HG02981 (cell line): ENCODE results near the gene RAMP3.
A peak's percentile ranks its signal among the peaks of the same experiment; 100 is the strongest.
"Not testable (repeated sequence)": the region's sequence is repeated elsewhere in the genome, so short reads cannot be mapped to it uniquely, and the experiment has no call there.

Experiments
- ATAC-seq: cut with Tn5 transposase; IDR thresholded peaks from one replicate; pipeline ENCODE4 v1.9.1; 2021; ENCODE audit warnings: mild to moderate bottlenecking, moderate library complexity; ENCODE audit not compliant: unreplicated experiment

Gene RAMP3, protein sequence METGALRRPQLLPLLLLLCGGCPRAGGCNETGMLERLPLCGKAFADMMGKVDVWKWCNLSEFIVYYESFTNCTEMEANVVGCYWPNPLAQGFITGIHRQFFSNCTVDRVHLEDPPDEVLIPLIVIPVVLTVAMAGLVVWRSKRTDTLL

DNA sequence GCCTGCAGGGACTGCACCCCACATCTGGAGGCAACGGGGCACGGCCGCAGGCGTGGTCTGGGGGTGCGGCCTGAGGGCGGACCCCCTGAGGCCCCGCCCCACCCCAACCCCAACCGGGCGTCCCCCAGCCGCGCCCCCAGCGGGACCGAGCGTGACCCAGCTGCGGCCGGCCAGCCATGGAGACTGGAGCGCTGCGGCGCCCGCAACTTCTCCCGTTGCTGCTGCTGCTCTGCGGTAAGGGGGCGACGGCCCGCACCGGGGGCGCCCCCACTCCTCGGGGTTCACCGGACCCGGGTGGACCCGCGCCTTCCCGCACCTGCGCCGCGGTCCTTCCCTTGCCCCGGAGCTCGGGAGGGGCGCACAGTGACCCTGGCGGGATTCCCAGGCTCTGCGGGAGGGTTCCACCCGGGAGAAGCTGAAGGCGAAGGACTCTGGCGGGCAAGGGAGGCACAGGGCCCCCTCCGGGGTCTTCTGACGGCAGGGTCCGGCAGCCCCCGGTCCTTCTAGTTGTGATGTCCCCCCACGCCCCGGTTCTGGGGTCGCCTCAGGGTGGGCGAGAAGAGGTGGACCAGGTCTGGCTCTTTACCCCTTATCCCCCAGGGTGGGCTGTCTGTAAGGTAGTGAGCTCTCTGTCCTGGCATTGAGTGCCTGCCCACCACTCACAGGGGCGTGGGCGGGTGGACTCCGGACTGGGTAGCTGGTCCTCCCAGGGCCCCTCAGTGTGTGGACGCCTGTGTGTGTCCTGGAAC is at the start of gene RAMP3:
TSS of gene RAMP3 (plus strand) at position 139 of the 749 bp plus-strand sequence. CDS start at position 177, 38 bp downstream.
- no peak for ATAC-seq

DNA sequence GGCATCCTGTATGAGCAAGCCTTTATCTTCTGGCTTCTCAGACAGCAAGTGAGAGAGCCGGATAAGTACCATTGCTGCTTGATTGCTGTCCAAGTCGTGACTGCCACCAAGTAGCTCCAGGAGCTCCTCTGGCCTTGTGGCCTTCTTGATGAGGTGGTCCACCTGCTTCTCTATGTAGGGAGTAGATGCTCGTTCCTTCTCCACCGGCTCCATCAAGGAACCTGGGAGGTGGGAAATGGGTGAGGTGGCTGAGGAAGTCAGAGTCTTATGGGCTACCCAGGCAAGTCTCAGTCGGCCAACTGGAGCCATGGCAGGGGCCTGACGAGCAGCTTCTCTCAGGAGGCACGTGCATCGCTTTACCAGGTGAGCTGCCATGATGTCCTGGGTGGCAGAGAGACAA is 48.7 kb upstream of the RAMP3 start:
- no peak for ATAC-seq

DNA sequence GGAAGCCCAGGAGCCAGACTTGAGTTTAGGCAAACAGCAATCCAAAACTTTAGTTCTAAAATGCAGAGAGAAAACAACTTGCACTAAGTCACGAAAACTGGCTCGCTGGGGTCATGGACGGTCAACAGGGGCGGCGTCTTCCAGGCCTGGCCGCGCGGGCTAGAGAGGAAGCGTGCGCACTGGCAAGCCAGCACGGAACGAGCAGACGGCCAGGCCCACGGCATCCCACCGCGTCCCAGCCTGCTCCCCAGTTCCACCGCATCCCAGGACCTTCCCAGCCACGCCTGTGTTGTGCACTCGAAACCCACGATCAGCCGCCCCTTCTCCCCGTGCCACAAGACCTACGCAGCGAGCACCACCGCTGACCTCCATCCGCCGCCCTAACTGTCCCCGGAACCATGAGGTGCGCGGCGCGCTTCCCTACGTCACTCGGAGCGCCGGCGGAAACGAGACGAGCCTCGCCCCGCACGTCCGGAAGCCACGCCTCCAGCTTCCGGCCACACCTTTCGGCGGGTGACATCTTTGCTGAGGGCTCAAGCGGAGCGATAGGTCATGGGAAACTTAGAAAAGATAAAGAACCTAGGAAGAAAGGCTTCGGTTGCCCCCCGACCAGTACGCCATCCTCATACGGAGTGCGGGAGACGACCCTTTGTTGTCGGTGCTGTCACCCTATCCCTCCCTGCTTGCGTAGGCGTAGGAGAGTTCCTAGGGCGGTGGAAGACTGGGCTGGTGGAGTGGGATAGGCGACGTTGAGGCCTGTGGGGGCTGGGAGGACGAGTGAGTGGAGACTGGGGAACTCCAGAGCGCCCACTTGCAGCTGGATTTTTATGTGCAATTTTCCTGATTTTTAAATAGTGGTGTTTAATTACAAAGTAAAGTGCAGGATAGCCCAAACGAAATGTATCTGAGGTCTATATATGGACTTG is 46.0 kb upstream of the RAMP3 start, which contains the start of gene TBRG4:
TSS of gene TBRG4 (minus strand) at position 400 of the 926 bp plus-strand sequence. CDS start 2,460 bp downstream, outside the sequence.
- peak; percentile 94 for ATAC-seq

DNA sequence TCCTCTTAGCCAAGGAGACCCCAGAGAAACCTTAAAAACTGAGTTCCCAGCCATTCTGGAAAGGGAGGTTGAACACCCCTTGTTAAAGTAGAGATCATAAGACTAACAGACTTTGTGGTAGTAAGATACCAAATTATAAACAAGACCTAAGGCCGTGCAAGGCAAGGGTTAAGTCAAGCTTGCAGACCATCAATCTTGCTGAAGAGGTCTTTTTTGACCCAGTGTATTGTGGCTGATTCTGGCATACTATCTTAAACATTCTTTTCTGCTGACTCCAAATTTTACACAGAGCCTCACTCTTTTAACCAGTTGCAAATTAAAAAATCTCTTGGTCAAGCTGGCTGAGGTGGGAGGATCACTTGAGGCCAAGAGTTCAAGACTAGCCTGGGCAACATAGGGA is 44.9 kb upstream of the RAMP3 start:
- ATAC-seq, result no peak

DNA sequence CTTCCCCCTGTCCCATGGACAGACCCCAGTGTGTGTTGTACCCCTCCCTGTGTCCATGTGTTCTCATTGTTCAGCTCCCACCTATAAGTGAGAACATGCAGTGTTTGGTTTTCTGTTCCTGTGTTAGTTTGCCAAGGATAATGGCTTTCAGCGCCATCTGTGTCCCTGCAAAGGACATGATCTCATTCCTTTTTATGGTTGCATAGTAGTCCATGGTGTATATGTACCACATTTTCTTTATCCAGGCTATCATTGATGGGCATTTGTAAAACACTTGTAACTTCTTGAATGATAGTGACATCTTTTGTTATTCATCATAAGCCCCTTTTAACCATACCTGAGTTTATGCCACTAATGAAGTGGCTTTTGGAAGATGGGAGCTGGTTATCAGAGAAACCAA is 43.3 kb upstream of the RAMP3 start:
- ATAC-seq, result not testable (repeated sequence)

DNA sequence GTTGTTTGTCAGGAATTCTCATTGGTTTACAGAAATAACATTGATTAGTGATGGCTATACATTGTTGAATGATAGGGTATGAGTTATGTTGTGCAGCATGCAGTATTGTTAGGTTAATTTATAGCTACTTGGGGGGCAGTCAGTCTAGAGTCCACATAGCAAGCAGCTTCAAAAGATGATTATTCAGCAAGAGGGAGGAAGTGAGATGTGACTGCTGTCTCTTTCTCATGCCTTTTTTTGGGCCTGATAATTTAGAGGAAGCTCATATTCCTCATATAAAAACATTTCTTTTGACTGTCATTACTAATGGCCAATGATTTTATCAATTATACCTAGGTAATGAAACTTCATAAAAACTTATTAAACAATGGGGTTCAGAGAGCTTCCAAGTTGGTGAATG is 42.7 kb upstream of the RAMP3 start:
- ATAC-seq, result no peak

DNA sequence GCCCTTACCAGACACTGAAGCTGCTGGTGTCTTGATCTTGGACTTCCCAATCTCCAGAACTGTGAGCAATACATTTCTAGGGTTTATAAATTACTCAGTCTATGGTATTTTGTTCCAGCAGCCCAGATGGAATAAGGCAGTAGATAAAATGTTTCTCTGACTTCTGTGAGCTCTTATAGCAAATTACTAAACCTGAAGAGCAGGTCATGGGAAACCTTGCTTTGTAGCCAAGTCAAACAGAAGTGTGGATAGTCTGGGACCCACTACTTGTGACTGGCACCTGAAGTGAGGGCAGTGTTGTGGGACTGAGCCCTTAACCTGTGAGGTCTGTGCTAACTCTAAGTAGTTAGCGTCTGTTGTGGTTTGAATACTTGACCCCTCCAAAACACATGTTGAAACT is 41.5 kb upstream of the RAMP3 start:
- no peak for ATAC-seq

DNA sequence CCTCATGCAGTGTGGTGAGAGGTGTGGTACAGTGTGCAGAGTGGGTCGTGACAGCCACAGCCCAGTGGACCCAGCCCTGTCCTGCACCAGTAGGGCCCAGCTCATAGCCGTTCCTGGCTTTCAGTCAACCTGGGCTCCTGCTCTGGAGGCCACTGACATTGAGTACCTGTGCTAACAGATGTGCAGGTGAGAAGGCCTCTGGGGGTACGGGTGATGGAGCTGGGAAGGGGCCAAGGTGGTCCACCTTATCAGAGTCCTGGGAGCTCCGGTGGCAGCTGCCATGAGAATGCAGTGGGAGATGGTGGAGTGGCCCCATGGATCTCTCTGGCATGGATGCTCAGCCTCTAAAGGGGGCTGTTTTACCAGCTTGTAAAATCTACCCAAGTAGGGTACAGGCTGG is 40.0 kb upstream of the RAMP3 start:
- ATAC-seq, result no peak

DNA sequence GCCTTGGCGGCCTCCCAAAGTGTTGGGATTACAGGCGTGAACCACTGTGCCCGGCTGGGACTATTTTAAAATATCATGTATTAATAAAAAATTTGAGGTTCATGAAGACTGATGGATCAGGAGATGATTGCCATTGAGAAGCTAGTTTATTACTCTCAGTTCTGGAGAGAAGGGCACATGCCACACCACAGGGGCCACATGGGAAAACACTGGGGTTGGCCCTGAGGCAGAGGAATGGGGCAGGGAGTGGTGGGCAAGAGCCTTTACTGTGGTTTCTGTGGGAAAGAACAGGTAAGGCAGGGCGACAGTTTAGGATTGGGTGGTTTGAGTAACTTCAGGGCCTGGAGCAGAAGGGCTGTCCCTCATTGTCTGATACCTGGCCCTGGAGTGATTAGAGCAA is 39.3 kb upstream of the RAMP3 start:
- ATAC-seq, result no peak

DNA sequence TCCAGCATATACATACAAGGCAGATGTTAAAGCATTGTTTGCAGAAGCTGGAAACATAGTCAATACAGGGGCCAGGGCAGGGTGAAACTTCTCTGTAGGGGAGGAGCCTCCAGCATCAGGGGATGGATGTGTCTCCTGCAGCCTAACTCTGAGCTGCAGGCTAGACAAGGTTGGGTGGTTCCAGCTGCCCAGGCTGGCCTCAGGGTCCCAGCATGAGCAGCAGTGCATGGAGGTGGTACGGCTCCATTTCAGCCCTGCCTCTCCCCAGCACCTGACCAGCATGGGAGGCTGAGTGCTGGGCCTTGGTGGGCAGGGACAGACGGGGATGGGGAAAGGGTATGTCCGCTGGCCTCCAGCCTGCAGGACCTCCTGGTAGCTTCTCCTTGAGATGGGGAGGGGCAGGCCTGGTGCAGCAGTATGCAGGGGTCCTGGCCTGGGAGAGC is 38.7 kb upstream of the RAMP3 start:
- no peak for ATAC-seq

DNA sequence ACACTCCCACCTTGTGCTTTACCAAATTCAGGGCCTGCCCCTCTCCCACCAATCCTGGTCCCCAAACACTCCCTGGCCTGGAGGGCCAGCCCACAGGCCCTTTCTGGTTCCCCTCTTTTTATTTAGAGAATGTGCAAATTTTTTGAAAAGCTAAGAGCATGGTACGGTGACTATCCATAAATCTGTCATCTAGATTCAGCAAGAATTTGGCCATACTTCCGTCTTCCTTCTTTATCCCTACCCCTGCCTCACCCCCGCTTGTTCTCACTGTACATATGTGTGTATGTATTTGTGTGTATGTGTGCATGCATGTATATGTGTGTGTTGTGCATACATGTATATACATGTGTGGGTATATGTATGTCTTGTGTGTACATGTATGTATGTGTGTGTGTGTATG is 38.0 kb upstream of the RAMP3 start:
- ATAC-seq, result no peak

DNA sequence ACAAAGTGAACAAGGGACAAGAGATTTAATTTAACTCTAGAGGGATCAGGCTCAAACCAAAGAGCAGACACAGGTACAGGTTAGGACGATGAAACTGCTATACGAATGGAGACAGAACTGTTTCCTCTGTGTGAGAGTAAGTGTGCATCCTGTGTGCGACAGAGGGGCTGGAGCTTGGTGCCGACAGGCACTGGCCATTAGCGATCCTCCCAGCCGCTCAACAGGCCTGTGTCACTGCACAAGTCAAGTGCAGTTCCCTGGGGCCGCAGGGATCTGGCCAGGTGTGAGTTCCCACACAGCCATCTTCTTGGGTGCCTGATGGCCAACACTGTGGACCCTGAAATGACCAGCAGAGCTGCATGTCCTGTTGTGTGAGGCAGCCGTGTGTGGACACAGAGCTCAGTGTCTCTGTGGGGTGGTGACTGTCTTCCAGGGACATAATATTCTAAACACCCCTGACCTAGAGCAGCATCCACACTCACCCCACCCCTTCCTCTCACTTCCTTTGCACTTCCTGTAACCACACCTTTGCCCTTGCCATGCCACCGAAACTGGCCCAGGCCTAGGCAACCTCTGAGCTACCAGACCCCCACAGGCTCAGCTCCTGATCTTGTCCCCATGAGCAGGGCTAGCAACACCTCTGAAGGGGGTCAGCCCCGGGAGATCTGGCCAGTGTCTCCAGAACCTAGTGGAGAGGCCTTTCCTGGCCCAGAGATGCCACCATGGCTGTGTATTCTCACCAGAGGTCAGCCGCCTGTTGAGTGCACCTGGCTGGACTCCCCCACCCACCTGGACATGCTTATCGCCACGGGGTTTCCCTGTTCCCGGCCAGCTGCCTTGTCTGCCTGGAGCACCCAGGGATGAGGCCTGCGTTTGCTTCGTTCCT is 34.4 kb upstream of the RAMP3 start:
- ATAC-seq, result no peak

DNA sequence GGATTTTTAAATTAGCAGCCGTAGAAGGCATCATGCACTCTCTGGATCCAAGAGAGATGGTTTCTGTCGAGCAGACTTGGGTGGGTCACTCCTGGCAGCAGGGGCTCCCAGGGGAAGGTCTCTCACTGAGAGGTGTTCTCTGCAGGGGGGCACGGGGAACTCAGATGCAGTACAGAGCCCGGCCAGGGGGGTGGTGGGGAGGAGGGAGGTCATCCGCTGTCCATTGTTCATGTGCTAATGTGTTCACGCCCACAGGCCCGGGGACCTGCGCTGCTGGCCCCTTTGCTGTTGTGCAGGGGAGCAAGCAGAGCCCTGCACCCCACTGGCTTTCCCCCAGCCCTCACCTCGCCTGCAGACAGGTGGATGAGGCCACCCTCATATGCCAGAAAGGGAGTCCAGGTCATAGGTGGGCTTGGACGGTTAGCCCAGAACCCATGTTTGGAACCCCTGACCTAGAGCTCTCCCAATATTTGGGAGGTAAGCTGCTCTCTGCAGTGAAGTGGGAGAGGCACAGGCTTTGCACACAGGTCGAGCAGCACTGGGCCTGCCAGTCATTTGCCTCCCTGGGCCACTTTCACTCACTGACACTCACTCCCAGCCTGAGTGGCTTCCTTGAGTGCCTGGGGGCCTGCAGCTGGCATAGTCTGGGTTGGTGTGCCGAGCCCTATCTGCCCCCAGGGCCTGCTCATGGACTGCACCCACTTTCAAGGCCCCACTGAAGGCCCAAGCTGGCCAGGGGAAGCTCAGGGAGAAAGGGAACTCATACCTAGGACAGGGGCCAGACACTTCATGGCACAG is 33.5 kb upstream of the RAMP3 start:
- no peak for ATAC-seq

DNA sequence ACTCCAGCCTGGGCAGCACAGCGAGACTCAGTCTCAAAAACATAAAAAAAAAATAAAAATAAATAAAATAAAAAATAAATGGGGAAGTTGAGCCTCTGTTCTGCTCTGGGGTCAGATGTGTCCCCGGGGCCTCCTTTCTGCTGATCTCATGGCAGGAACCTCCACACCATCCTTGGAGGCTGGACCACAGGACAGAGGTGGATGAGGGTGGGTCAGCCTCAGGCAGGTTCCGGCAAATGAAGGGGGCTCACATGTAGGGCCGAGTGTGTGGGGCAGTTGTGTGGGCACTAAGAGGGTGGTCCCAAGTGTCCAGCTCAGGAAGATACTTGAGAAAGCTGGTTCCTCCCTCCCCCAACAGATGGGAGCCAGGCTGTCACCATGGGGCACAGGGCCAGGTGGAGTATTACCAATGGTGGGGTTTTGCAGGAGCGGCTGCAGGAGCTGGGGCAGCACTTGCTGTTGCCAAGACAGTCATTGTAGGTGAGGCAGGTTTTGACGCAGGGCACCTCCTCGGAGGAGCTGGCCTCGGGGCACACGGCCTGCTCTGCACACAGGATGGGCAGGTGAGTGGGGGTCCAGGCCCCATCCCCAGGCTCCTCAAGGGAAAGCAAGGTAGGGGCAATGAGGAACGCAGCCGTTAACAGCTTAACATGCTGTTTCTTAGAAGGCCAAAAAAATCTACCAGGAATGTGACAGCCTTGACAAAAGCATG is 32.2 kb upstream of the RAMP3 start:
- no peak for ATAC-seq

DNA sequence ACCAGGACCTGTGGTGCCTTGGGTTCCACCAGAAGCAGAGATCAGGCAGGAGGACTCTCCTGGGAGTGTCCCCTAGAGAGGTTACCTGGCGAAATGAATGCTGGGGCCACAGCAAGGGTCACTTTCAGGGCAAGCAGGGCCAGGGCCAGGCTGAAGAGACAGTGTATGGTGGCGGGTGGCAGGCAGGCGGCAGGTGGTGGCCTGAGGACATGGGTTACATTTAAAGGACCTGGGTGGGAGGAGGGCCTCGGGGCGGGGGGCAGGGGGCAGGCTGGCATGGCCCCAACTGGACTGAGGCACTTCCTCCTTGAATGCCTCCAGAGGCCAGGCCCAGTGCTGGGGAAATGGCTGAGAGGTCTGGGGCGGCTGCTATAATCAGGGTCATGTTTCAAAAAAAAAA is 31.4 kb upstream of the RAMP3 start:
- ATAC-seq, result no peak

DNA sequence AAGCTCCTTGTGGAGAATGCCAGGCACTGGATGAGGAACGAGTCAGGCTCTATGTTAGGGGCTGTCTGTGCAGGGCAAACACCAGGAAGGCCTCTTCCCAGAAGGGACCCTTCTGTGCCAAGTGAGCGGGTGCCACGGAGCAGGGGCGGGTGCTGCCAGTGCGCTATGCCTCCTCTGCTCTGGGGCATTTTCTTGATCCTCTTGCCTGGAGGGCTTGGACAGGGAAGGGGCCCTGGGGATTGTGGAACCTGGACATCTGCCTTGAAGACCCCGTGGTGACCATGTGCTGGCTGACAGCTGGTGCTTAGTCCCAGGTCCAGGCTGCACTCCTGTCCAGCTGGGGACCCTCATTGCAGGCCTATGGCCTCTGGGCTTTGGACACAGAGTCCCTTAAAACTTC is 30.7 kb upstream of the RAMP3 start:
- no peak for ATAC-seq

DNA sequence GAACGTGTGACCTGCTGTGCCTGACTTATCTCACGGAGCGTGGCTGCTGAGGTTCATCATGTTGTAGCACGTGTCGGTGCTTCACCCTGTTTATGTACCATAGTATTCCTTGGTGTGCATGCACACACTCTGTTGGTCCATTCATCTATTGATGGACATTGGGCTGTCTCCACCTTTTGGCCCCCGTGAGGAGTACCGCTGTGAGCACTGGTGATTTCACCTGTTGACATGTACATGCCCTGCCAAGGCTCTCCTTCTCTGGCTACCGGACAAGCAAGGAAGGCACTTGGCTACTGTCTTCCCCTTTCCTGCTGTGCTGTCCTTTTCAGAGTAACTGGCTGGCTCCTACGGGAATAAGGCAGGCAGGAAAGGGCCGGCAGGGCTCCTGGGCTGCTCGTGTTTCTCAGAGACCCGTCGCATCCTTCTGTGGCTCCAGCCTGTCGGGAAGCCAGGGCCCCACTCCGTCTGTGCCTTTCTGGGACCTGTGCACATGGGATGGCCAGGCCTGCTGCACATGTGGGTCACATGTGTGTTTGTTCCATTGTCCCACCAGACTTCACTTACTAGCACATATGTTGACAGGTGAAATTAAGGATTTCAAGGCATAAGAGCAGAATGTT is 28.3 kb upstream of the RAMP3 start:
- ATAC-seq, result no peak

DNA sequence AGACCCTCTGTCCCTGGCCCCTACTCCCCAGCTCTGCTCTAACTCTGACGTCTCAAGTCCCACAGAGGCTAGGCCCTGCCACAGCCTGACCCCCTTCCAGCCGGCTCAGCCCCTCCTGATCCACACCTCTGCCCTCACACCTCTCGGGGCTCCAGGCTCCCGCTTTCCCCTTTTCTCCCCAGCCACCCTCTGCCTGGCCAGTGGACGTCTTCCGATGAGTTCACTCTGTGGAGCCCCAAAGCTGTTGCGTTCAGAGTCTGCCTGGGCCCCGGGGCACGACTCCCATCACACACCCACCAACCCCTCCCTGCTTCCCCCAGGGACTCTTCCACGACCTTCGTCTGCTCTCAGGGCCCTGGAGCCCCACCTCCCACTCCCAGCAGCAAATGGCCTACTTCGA is 27.7 kb upstream of the RAMP3 start:
- ATAC-seq, result no peak

DNA sequence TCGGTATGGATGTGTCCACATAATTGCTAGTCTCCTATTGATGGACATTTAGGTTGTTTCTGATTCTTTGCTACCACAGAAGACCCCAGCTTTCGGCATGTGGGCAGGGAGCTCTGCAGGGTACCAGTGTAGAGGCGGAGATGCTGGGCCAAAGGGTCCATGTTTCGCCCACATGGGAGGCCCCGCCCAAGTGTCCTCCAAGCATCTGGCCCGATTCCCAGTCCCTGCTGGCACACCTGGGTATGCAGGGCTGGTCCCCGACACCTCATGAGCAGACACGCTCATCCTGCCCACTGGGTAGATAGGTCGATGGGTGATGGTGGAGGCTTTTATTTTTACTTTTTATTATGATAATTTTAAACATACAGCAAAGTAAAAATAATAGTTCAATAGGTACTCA is 26.7 kb upstream of the RAMP3 start:
- ATAC-seq, result no peak
